ENCODE data around the gene CYP19A1.

CYP19A1 gene

DNA sequence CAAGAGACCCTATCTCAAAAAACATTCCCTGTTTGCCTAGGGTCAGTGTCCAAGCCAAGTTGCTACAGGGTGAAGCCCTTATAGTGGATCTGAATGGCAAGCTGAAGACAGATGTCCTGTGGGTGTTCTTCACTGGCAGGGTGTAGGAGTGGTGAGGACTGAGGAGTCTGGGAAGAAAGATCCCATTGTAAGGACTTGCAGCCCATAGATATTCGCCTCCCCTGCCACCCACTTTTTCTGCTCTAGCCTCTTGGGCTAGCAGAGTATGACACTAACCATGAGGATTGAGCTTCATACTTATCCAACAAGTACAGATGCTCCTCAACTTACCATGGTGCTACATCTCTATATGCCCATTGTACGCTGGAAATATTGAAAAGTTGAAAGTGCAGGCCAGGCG is 13.2 kb downstream of the CYP19A1 start:
- no peak for DNase-seq (ENCODE audit: low read depth)

DNA sequence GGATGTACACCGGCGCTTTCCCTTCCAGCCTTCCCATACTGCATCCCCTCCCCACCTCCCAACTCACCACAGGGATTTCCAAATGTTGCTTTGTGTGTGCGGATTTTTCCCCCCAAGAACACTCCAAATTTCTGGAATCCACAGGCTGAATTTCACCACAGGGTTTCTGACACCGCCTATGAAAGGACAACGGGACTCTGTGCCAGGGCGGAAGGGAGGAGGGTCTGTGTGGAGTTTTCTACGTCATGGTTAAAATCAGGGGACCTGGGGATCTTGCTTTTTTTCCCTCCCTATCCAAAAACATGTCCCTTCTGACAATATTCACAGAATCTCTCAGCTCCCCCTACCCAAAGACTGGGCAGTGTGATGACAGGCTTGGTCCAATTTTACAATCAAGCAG is 14.6 kb downstream of the CYP19A1 start:
- DNase-seq (ENCODE audit: low read depth) = no peak

DNA sequence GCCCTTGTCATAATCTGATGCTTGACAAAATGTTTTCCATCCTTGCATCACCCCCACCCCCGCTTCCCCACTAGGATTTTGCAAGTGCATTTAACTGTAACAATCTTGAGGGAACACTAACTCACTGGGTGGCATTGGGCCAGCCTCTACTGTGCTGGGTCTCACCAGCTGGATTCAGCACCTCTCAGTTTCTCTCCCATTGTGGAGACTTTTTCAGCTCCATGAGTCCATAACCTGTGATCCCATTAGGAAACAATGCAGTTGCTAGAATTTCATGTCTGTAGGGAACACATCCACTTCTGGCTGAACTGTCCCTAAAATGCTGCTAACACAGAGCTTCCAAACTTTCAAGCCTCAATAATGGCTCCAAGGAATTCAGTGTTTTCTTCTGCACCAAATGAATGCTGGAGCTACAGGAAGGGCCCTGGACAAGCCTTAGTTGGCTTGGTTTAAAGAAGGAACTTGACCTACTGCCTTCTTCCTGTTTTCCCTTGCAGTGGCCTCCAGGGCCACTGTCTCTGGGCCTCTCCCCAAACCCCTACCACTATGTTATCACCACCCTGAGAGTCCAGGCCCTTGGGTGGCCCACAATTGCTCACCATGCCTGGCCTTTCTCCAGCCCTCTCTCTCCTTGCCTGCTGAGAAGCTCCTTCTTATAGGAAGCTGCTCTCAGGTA is 15.6 kb downstream of the CYP19A1 start:
- DNase-seq (ENCODE audit: low read depth) = no peak

DNA sequence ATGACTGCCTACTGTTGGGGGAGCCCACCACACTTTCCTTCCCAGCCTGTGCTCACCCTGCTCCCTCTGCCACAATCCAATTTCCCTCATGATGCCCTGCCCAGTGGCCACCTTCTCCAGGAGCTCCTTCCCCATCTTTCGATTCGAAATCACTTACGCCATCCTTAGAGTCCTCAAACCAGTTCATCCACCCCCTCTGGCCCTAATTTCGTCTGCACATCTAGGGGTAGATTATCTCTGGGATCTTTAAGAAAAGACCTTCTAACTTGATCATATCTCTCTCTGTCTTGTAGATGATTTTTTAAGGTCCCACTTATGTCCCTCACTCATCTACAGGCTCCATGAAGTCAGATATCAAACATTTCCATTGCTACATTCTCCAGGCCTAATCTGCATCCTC is 17.1 kb downstream of the CYP19A1 start:
- no peak for DNase-seq (ENCODE audit: low read depth)

DNA sequence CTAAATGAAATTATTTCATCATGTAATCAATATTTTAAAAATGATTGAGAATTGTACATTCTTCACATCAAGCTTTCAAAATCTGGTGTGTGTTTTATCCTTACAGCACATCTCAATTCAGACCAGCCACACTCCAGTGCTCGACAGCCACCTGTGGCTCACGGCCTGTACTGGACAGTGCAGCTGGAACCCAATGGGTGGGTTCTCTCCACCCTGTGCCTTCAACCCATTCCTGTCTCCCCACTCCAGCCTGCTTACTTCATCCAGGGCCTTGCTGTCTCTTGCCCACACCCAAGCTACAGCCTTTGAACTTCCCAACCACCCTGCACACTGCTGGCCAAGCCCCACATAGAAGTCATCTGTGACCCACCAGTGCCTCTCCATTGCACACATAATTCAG is 17.6 kb downstream of the CYP19A1 start:
- no peak for DNase-seq (ENCODE audit: low read depth)

DNA sequence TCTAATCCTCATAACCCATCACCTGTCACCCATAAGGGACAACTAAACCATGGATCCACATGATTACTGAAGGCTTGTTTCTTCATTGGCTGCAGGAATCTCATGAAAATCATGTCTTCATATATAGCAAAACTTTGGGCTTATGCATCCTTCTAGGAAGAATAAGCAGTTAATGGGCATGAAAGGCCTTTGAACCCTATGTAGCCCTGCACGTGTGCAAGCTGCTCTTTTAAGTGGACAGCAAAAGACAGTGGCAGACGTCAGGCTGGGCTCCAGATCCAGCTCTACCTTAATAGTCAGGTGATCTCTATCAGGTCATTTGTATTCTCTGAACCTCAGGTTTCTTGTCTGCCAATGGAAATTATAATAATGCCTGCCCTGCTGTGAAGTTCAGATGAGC is 18.9 kb downstream of the CYP19A1 start:
- no peak for DNase-seq (ENCODE audit: low read depth)

DNA sequence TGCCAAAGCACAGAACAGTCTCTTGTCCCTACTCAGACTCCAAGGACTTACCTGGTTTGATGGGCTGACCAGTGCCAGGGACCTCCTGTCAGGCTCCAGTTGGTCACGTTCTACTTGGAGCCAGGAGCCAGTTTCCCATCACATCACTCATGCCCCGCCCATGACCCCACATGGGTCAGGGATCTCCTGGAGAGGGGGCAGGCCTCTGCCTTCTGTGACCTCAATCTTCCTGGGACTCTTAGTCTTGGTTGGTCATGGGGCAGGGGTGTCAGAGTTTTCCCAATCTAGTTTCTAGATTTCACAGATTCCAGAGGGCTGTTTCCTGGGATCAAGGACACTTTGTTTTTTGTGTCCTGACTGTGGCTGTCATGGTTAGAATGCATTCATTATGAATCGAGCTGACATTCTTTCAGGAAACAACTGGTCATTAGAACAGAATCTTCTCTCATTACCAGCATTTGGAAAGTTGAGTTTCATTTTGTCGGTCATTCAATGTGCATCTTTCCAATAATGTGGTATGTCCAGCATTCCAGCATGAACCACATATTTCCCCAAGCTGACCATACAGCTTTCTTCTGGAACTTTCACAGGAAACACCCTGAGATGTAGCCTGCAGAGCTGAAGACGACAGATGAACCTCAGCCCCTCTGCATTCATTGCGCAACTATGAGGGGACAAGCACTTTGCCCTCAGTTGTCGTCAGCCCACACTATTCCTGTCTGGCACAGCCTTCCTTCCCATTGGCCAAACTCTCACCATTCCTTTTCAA is 19.8 kb downstream of the CYP19A1 start:
- no peak for DNase-seq (ENCODE audit: low read depth)

DNA sequence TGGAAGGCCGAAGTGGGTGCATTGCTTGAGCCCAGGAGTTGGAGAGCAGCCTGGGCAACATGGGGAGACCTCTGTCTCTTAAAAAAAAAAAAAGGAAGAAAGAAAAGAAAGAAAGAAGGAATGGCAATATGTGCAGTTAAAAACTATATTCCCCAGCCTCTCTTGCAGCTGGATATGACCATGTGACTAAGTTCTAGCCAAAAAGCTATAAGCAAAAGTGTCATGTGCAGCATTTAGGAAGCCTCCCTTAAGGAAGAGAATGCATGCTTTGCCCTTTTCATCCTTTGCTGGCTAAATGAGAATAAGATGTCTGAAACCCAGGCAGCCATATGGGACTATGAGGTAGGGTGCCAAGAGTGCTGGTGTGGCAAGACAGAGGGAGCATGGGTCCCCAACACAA is 21.8 kb downstream of the CYP19A1 start:
- DNase-seq (ENCODE audit: low read depth) = no peak

DNA sequence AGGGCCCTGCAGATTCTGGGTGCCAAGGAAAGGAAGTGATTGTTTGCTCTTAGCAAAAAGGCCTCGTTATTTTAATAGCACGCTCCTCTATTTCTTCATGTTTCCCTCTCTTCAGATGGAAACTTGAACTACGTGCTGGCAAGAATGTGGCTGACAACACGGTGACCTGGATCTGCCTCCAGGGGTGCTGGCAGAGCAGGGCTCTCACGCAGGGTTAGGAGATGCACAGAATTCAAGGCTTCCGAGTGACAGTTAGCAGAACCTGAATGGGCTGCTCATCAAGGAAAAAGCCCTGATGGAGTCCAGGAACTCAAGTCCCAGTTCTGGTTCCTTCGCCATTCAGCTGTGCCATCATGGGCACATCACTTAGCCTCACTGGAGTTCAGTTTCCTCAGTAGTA is 22.7 kb downstream of the CYP19A1 start:
- DNase-seq (ENCODE audit: low read depth) = no peak

DNA sequence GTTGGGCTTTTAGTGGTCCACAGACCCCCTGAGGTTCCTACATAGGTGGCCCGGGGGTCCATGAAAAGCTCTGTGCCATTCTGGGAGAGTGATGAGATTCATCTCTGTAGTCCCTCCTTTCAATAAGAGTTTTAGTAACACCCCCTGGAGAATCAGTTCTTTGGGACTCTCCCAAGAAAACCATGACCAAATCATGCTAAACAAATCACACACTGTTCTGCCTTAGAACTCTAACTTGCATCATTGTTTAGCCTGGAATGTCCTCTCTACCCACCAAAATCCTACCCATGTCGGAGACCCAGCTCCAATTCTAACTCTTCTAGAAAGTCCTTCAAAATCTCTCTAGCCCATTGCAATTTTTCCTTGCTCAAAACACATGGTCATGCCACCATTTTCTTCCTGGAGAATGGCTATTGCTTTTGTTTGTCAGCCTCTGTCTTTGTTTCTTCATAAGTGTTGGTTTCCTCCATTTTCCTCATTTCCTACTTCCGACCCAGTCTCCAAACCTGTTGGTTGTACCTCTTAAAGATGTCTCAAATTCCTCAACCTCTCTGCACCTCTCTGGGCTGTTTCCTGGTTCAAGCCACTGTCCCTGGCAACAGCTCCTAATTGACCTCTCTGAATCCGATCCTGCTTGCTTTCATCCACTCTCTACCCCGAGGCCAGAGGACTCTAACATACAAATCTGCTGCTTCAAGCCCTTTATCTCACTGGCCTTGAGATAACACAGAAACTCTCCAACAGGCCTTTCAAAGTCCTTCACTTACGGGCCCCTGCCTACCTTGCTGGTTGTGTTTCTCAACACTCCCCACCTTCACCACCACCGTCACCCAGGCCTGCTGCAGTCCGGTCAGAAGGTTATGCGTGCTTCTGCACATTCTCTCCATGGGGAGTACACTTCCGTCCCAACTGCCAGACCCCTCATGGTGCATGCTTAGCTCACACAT is 23.7 kb downstream of the CYP19A1 start:
- DNase-seq (ENCODE audit: low read depth) = no peak

DNA sequence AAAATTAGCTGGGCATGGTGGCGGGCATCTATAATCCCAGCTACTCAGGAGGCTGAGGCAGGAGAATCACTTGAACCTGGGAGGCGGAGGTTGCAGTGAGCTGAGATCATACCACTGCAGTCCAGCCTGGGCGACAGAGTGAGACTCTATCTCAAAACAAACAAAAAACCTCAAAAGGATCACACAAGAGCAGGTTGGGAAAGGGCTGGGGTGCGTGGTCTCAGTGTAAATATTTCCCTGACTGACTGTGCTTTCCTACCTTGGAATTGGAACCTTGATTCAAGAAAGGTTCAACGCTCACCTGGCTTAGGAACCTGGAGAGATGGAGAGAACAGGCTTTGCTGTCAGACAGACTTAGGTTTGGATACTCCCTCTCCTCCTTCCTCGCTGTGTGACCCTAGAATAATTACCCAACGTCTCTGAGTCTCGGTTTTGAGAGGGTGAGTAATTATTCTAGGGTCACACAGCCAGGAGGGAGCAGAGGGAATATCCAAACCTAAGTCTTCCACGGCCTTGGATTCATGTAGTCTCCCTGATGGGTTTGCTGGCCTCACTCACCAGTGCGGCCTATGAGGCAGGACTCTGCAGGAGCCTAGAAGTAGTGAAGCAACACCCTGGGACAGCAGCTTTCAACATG is 24.6 kb downstream of the CYP19A1 start:
- no peak for DNase-seq (ENCODE audit: low read depth)

DNA sequence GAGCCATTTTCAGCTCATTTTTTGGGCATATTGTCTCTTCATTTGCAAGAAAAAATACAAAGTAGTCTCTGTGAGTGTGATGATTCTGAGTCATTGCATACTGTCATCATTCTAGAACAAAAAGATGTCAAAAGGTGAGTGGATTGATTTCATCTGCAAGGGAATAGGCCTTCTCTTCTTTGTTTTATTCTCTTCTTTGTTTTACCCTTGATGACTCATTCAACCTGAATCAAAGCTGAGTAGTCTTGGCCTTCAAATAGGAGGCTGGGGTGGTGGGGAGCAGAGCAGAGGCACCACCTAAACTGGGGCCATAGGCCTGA is 25.4 kb downstream of the CYP19A1 start:
- no peak for DNase-seq (ENCODE audit: low read depth)

DNA sequence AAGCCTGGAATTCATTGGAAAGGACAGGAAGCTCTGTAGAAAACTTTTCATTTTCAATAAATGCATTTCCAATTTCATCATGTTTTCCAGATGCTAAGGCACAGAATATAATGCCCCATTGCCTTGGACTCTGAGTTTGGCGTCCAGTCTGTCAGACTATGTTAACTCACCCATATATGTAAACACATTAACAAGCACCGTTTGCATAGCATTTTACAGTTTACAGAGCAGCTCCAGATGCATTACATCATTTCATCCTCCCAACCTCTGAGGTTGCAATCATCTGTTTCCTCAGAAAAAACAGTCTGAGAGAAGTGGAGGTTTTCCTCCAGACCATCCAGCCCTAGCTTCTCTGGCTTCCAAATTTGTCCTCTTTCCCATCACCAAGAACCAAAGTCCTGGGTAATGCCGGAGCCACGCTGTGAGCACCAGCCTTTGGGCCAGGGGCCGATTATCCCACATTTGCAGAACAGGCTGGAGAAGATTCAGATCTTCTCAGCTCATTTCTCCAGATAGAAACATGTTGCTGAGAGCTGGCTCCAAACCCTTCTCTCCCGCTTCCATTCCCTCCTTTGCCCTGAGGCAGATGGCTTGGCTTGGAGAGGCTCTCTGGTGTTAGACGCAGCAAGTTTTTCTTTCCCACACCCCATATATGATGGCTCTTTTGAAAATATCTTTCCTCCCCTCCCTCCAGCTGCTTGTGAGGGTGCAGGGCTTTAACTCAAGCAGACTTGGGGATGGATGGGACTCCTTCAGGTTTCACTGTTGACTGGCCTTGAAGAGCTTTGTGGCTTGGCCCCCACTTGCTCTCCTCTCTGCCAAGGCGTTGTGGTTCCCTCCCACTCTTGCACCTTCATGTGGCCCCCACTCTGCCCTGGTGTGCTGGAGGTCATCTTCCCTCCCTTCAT is 26.0 kb downstream of the CYP19A1 start:
- no peak for DNase-seq (ENCODE audit: low read depth)

DNA sequence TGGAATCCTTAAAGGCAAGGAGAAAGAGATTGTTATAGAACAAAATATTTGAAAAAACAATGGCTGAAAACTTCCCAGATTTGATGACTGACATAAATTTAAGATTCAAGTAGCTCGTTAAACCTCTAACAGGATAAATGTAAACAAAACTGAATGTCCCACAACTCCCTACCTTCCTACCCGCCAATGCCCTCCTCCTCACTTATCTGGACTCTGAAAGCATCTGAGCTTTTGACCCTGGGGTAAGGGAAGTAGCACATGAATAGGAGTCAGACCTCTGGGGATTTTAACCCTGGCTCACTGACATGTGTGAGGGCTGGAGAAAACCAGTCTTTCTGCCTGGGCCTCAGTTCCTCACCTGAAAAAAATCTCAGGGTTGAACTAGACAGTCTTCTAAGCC is 26.9 kb downstream of the CYP19A1 start:
- no peak for DNase-seq (ENCODE audit: low read depth)

DNA sequence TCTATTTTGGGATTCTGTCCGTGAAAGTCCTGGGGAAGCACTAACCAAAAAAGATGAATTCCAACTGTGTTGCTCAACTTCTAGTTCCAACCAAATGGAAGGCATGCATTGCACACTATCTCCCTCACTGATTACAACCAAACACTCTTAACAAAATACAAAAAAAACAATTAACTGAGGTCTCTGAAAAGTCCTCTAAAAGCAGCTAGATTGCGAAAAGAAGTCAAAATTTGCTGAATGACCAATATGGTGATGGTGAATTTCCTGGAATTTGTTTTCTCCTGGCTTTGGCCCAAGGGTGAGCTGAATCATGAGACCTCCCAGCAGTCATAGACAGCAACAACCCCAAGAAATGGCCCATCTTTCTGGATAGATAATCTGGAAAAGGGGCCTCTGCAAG is 28.3 kb downstream of the CYP19A1 start:
- no peak for DNase-seq (ENCODE audit: low read depth)

DNA sequence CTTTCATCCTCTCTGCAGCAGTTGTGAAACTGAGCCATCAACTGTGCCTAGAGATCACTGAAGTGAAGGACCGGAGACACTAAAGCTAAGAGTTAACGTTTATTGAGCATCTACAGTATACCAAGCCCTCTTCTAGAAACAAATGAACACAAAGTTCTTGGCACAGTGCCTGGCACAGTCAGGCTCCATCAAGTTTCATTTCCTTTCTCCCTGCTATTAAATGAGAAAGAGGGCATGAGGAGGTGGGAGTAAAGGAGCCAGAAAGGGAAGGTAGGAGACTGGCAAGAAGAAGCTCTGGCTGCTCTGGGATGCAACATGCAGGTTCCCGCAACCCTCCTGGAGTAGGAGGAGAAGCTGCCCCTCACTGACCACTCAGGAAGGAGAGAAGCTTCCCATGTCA is 30.6 kb downstream of the CYP19A1 start:
- DNase-seq (ENCODE audit: low read depth) = no peak

DNA sequence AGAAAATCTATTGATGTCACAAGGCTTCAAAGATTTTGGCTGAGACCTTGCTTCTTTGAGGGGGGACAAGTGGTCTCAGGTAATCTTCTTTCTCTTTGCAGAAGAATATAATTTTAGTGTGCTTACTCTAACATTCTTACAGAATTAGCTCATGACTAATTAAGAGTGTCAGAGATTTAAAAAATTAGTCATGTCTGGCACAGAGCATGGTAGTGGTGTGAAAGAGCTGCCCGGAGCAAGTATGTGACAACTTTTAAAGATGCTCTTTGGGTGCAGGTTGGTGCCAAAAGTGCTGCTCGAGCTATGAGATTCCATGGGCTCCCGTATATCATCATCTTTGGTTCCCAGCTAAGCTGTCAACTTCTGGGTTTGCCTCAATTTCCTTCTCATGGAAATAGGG is 31.1 kb downstream of the CYP19A1 start:
- no peak for DNase-seq (ENCODE audit: low read depth)

DNA sequence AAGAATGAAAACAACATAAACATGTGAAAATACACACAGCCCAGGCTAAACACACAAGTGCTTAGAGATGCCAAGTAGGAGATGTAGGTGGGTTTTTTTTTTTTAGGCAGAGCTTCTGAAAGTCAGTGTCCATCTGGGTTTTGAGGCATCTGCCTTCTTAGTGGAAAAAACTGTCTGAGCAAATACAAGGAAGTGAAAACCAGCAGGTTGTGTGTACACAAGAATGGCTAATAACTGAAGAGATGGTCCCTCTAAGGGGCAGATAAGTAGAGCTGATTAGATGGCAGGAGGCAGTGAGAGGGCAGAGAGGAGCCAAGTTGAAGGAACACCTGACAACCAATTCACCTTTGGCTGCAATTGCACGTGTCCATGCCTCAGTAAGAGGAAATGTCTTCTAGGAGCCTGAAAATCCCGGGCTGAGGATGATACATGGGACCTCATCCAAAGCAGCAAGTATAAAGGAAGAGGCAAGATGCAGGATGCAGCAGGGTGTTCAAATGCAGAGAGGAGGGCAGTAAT is 34.9 kb downstream of the CYP19A1 start:
- DNase-seq (ENCODE audit: low read depth) = no peak

DNA sequence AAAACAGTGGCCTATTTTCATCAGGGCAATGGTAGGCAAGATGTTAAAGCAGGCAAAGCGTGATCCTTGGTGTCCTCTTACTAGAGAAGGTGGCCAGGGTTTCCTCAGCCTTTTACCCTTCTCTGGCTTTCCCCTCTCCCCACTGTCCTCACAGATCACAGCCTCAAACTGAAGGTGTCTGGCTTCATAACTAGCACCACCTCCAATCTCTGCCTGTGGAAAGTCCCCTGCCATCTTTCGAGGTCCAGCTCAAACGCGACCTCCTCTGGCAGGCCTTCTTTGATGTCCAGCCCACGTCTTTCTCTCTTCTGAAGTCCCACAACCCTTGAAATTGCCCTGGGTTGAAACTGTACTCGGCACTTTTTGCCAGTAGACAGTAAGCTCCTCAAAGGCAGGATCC is 35.9 kb downstream of the CYP19A1 start:
- no peak for DNase-seq (ENCODE audit: low read depth)

DNA sequence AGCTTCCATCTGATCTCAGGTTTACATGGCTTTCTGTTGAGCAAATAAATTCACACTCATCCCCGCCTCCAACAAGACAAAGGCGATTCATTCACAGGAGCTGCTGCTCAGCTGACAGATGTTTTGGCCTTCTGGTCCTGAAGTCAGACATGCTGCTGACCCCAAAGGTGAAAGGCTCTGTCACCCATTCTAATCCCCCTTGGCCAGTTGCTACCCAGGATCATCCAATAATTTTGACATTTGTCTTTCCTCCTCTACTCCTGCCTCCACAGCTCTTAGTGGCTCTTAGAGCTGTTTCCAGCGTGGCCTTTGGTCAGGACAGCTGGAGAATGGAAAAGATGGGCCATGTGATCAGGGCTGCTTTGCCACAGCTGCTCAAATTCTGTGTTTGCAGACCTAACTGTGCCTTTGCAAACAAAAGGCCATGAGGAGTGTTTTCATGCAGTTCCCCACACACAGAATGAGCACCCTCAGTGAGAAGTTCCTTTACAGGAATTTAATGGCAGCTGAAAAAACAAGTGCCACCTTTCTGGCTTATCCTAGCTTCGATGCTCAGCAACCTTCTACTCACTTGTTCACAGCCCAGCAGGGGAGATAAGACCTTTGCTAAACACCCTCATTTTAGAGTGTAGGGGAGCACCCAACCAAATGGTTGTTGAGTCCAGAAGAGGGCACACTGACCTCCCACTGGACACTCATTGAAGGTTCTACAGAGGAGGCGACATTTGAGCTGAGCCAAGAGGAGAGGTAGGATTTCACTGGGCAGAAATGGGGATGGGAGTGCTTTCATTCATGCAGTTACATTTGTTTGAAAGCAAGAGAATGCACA is 39.0 kb downstream of the CYP19A1 start:
- DNase-seq (ENCODE audit: low read depth) = no peak
